Caco-2 (cell line): ENCODE data around the gene ATXN1. TPM values are rescaled to one million over a fixed set of nuclear protein-coding genes. Genes with fewer than 3 reads are reported as not detected.

ENCODE experiments used
- BruUV-seq: library from RNA; stranded (reverse); fragments of 400-500 nt; replicated peaks from 2 replicates; lab custom pipeline; 2021; lab: Mats Ljungman, UMichigan
- CTCF ChIA-PET: fragments of 300-600 bp; sonication (Branson Sonifier 250); formaldehyde crosslinking; loops from one replicate; lab custom pipeline; 2022; ENCODE audit warnings: antibody characterized with exemption; lab: Charles Lee
- POLR2A ChIA-PET: fragments of 300-600 bp; sonication (Branson Sonifier 250); formaldehyde crosslinking; loops from one replicate; lab custom pipeline; 2022; ENCODE audit warnings: antibody characterized with exemption; lab: Charles Lee
- DNase-seq, 2 experiments: peaks; one replicate each; pipeline versions ENCODE4 v3.0.0 to v3.0.0-alpha.2; 2020 to 2022
- H3K27me3 ChIP-seq: replicated peaks from 2 replicates; pipeline ENCODE4 v1.6.0; 2011; ENCODE audit warnings: low read length; ENCODE audit not compliant: control insufficient read depth, insufficient read depth
- H3K36me3 ChIP-seq: 2 replicates; pipeline ENCODE4 v1.5.1; 2011; ENCODE audit warnings: low read length; ENCODE audit not compliant: control insufficient read depth, insufficient read depth
- H3K4me1 ChIP-seq: fragments of 250-450 bp; sonication (Bioruptor Pico); 2 replicates; pipeline ENCODE4 v1.5.1; 2020; ENCODE audit warnings: mild to moderate bottlenecking
- H3K4me3 ChIP-seq: 2 replicates; pipeline ENCODE4 v1.5.1; 2011; ENCODE audit warnings: low read depth, mild to moderate bottlenecking, control low read depth, low read length
- H3K9me3 ChIP-seq: fragments of 250-450 bp; sonication (Bioruptor Pico); 2 replicates; pipeline ENCODE4 v1.5.1; 2020; ENCODE audit warnings: mild to moderate bottlenecking, moderate library complexity
- H3K27ac Mint-ChIP-seq: one replicate; pipeline ENCODE4 v1.8.0; 2022; ENCODE audit warnings: mixed read lengths; ENCODE audit not compliant: unreplicated experiment
- H3K27me3 Mint-ChIP-seq: one replicate; pipeline ENCODE4 v1.8.0; 2022; ENCODE audit warnings: mixed read lengths; ENCODE audit not compliant: insufficient read depth, unreplicated experiment
- H3K36me3 Mint-ChIP-seq: one replicate; pipeline ENCODE4 v1.8.0; 2022; ENCODE audit warnings: mild to moderate bottlenecking, mixed read lengths; ENCODE audit not compliant: insufficient read depth, unreplicated experiment
- H3K4me1 Mint-ChIP-seq: one replicate; pipeline ENCODE4 v1.8.0; 2022; ENCODE audit warnings: low read depth, mixed read lengths; ENCODE audit not compliant: unreplicated experiment
- H3K4me3 Mint-ChIP-seq: one replicate; pipeline ENCODE4 v1.8.0; 2022; ENCODE audit warnings: mild to moderate bottlenecking, moderate library complexity, mixed read lengths; ENCODE audit not compliant: unreplicated experiment
- H3K9me3 Mint-ChIP-seq: one replicate; pipeline ENCODE4 v1.8.0; 2022; ENCODE audit warnings: mixed read lengths; ENCODE audit not compliant: unreplicated experiment
- intact Hi-C: fragments of 100-400 bp; cut with micrococcal nuclease; formaldehyde crosslinking; loops from one replicate; pipeline ENCODE4 v1.10.0; 2022; ENCODE audit not compliant: unreplicated experiment
- total RNA-seq: library from RNA; stranded (reverse); gene quantifications from 2 replicates; pipeline ENCODE4 v1.2.3, GENCODE V29; 2022
- TF ChIP-seq, protein P1 (sequence below), 2 experiments: fragments of 200-600 bp in 1 of 2; IDR thresholded peaks; 1 replicate in 1 of 2; 2 replicates in 1 of 2; pipeline versions ENCODE4 v1.5.1 to v1.8.0; 2011 to 2022; ENCODE audit warnings: antibody characterized with exemption in 1 of 2, control low read depth in 1 of 2, inconsistent platforms in 1 of 2, low read depth in 1 of 2, low read length in 1 of 2, mild to moderate bottlenecking in 1 of 2, moderate library complexity in 1 of 2; ENCODE audit not compliant: insufficient read depth in 1 of 2, severe bottlenecking in 1 of 2, unreplicated experiment in 1 of 2

ATXN1 gene
- total RNA-seq, 1 experiment from 2014 or later: 14.2 TPM

DNA sequence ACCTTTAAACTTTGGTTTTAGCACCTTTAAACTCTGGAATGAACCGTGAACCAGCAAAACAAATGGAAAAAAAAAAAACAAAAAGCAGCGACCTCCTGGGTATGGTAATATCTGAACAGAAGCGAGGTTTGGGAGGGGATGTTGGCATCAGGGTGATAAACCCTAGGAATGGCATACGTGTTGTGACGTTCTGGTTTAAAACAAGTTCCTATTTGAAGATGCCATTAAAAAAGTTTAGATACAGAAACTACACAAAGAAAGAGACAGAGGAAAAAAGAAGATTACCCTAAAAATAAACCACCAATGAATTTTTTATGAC lies 60.4 kb downstream of the ATXN1 start:
- BruUV-seq: no TSS peak
- CTCF ChIA-PET: no interaction called here
- no peak overlapping the region for H3K27ac Mint-ChIP-seq
- no peaks in the 10 kb centered on the region for H3K36me3 Mint-ChIP-seq
- H3K9me3 ChIP-seq: no peaks in the 10 kb centered on the region
- H3K4me1 Mint-ChIP-seq: peaks cover 22% of the 10 kb centered on the region
- DNase-seq: no peak
- no peaks in the 10 kb centered on the region for H3K9me3 Mint-ChIP-seq
- intact Hi-C loops: no loop called here
- no peak overlapping the region for H3K4me3 ChIP-seq
- no peaks in the 10 kb centered on the region for H3K27me3 Mint-ChIP-seq
- TF ChIP-seq, protein P1, sequence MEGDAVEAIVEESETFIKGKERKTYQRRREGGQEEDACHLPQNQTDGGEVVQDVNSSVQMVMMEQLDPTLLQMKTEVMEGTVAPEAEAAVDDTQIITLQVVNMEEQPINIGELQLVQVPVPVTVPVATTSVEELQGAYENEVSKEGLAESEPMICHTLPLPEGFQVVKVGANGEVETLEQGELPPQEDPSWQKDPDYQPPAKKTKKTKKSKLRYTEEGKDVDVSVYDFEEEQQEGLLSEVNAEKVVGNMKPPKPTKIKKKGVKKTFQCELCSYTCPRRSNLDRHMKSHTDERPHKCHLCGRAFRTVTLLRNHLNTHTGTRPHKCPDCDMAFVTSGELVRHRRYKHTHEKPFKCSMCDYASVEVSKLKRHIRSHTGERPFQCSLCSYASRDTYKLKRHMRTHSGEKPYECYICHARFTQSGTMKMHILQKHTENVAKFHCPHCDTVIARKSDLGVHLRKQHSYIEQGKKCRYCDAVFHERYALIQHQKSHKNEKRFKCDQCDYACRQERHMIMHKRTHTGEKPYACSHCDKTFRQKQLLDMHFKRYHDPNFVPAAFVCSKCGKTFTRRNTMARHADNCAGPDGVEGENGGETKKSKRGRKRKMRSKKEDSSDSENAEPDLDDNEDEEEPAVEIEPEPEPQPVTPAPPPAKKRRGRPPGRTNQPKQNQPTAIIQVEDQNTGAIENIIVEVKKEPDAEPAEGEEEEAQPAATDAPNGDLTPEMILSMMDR (IDR thresholded peaks at IDR 0.05; ENCODE audit: insufficient read depth in 1 of 2, low read depth in 1 of 2, low read length in 1 of 2, severe bottlenecking in 1 of 2, unreplicated experiment in 1 of 2): no peak
- no peaks in the 10 kb centered on the region for H3K27me3 ChIP-seq
- H3K4me1 ChIP-seq: no peaks in the 10 kb centered on the region
- no peak overlapping the region for H3K4me3 Mint-ChIP-seq
- H3K36me3 ChIP-seq: no peaks in the 10 kb centered on the region
- POLR2A ChIA-PET: no interaction called here

DNA sequence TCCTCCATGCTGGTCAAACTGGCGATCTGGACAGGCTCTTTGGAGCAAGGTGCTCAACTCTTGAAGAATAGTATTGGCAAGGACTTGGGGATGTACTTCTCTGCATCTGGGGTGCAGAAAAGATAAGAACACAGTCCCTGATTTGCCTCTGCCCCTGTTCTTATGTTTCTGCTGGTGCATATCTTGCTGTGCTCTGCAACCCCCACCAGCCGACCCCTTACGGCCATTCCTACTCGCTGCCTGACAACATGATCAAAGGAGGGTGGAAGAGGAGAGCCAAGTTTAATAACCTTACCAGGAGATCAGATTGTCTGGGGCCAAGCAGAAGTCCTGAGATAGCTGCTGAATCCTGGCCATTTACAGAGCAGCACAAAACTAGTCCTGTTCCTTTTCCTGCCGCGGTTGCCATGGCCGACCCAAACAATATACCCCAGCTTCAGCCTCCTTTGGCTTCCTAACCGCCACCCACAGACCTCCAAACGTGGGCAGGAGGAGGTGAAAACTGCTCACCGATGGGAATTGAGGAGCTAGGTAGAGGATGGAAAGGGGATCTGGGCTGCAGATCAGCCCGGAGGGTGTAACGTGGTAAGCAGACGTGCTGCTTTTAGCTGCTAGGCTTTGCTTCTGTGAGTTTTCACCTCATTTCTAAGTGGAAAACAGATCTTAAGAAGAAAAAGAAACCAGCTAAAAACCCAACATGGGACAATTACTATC lies 60.9 kb downstream of the ATXN1 start:
- no peaks in the 10 kb centered on the region for H3K9me3 ChIP-seq
- no peaks in the 10 kb centered on the region for H3K27me3 ChIP-seq
- TF ChIP-seq, protein P1 (IDR thresholded peaks at IDR 0.05; ENCODE audit: insufficient read depth in 1 of 2, low read depth in 1 of 2, low read length in 1 of 2, severe bottlenecking in 1 of 2, unreplicated experiment in 1 of 2): no peak
- no peaks in the 10 kb centered on the region for H3K36me3 ChIP-seq
- Mint-ChIP-seq H3K27ac (no peak overlapping the region), H3K27me3 (no peaks in the 10 kb centered on the region), H3K36me3 (no peaks in the 10 kb centered on the region), H3K9me3 (no peaks in the 10 kb centered on the region), H3K4me3 (no peak overlapping the region), H3K4me1 (peaks cover 22% of the 10 kb centered on the region)
- ChIA-PET POLR2A (no interaction called here), CTCF (no interaction called here)
- intact Hi-C loops: no loop called here
- no peaks in the 10 kb centered on the region for H3K4me1 ChIP-seq
- H3K4me3 ChIP-seq: no peak overlapping the region
- no TSS peak for BruUV-seq
- no peak for DNase-seq

DNA sequence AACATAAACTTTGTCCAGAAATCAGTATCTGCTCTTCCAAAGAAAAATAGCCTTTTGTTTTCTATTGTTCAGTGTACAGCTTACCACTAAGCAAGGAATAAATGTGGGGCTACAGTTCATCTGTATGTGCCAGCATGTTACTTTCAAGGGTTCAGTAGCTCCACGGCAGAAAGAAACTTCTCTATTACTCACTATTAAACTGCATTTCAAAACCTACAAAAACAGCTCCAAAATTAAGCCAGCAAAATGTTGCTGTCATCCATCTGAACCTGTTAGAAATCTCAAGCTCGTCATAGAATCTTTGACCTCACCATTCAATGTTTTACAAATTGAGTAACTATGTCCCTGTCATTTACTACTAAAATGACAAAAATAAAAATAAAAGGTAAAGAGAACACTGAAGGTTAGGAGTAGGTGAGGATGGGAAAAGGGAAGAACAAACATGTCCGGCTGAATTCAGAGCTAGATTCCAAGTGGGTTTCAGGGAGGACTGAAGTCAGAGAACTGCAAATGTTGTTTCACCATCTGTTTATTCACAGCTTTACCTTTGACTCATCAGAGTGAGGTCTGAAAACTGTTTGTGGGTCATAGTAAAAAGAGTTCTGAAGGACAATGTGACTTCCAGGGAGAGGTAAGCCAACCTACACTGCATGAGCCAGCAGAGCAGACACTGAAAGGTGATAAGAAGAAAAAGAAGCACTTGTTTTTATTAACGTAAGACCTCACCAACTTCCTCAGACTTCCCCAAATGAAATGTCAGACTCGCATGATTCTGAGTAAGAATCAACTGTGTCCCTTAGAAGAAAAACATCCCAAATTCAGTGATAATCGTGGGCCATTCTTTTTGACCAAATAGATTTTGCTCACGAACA lies 62.0 kb downstream of the ATXN1 start:
- Histone ChIP-seq H3K4me3 (no peak overlapping the region), H3K27me3 (no peaks in the 10 kb centered on the region), H3K4me1 (no peaks in the 10 kb centered on the region), H3K36me3 (no peaks in the 10 kb centered on the region), H3K9me3 (no peaks in the 10 kb centered on the region)
- Mint-ChIP-seq H3K36me3 (no peaks in the 10 kb centered on the region), H3K27me3 (no peaks in the 10 kb centered on the region), H3K27ac (no peak overlapping the region), H3K4me3 (no peak overlapping the region), H3K9me3 (no peaks in the 10 kb centered on the region), H3K4me1 (peaks cover 22% of the 10 kb centered on the region)
- TF ChIP-seq, protein P1 (IDR thresholded peaks at IDR 0.05; ENCODE audit: insufficient read depth in 1 of 2, low read depth in 1 of 2, low read length in 1 of 2, severe bottlenecking in 1 of 2, unreplicated experiment in 1 of 2): no peak
- ChIA-PET POLR2A (no interaction called here), CTCF (interaction anchor here (1.2 kb wide), 1 partner anchor 64 kb away, joined by 3 read pairs; no protein-coding TSS in a partner anchor)
- intact Hi-C loops: no loop called here
- DNase-seq: peak in 1 of 2 experiments; percentile 10
- no TSS peak for BruUV-seq
